Umbilical cord (tissue), 2 donors: ENCODE measurements around the gene EFNA2. TPM values are rescaled to one million over a fixed set of nuclear protein-coding genes. Genes with fewer than 3 reads are reported as not detected.

Experiments used
- DNase-seq: peaks from one replicate; pipeline ENCODE4 v3.0.0-alpha.2; 2015; ENCODE audit warnings: low spot score
- total RNA-seq: library from RNA; depleted of rRNA; stranded (reverse); fragments of >200 nt; gene quantifications from one replicate; pipeline ENCODE4 v1.2.3, GENCODE V29; 2014; ENCODE audit warnings: low replicate concordance; ENCODE audit not compliant: insufficient read depth

Gene EFNA2
- total RNA-seq, 1 donor from 2014 or later, result not detected

DNA sequence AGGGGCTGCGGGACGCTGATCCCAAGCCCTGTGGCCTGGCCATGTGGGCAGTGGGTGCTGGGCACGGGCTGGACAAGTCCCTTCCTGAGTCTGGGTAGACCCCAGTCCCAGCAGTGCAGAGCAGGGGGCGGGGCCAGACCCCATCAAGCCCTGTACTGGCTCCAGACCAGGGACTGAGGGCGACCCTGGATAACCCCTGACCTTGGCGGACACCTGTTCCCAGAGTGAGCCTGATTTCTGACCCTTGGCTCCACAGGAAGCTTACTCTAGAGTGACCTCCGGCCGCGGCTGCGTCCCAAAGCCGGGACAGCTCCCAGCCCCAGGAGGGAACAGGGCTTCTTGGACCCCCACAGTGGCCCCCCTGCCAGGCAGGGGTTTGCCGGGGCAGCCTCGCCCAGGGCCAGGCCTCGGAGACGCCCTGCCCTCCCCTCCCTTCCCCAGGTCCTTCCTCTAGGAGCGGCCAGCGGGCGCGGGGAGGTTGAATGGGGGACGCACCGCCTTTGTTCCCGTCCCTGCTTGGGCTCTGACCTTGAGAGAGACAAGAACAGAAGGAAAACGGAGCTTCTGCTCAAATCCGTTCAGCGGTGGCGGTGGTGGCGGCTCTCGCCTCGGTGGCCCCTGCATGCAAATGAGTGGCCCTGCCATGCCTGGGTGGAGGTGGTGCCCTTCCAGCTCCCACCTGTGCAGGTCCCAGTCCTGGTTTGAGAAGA is 2.3 kb upstream of the EFNA2 start:
- DNase-seq, result no peak

DNA sequence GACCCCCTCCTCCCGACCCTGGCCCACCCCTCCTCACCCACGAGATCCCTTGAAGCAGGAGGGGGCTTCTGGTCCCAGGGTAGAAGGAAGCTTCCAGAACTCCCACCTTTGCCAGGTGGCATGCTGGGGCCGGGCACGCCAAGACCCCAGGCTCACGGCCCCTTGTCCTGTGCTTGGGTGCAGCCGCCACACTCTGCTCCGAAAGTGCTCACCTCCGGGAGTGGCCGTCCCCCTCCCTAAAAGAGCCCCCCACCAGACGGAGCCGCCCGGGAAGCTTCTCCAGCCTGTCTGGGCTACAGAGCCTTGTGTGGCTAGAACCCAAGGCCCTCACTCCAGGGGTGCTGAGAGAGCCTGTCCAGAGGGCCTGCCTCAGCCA is 1.8 kb upstream of the EFNA2 start:
- no peak for DNase-seq

DNA sequence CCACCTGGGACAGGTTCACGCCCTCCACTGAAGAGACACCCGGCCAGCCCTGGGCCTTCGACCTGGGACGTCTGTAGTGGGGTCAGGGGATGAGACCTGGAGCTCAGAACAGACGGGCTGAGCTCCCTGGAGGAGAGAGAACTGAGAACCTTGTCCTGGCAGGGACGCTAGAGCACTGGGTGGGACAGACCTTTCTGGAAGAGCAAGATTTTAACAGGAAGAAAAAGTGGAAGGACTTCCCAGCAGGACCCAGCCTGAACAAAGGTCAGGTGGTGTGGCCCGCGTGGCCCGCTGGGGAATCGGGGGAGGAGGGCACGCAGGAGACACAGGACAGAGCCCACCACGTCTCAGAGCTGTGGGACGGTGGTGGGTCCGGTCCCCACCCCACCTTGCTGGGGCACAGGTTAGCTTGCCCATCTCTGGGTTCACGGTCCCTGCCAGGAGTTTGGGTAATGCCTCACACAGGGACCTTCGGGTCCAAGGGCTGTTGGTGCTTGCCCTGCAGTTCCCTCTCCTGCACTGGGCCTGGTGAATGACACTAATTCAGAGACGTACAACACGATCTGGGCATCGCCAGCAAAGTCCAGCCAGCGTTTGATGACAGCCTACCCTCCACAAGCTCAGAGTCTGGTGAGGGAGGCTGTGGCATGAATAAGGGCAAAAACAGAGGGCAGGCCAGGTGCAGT is 1.2 kb upstream of the EFNA2 start:
- no peak for DNase-seq

DNA sequence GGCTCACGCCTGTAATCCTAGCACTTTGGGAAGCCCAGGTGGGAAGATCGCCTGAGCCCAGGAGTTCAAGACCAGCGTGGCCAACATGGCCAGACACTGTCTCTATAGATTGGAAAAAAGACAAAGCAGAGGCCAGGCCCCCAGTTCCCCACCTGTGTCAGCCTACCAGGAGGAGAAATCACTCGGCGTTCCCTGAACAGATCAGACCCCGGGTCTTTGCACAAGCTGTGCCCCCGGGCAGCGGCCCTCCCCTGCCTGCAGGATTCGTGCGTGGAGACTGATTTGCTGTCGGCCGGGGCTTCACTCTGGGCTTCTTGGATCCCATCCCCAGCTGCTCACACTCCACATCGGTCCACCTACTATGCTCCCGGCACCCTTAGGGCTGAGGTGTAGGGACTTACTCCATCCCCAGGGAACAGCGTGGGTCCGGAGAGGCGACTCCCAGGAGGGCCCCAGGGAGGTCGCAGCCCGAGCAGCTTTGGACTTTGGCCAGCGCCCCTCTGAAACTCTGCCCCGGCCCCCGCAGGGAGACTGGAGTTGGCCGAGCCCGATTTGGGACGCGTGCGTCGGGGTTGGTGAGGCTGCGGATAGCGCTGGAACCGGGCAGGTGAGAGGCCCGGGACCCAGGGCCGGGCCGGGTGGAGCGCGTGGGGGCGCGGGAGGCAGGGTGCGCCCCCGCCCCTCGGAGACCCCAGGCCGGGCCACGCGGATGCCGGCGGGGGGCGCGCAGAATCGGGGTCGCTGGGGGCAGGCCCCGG is 515 bp upstream of the EFNA2 start:
- no peak for DNase-seq

DNA sequence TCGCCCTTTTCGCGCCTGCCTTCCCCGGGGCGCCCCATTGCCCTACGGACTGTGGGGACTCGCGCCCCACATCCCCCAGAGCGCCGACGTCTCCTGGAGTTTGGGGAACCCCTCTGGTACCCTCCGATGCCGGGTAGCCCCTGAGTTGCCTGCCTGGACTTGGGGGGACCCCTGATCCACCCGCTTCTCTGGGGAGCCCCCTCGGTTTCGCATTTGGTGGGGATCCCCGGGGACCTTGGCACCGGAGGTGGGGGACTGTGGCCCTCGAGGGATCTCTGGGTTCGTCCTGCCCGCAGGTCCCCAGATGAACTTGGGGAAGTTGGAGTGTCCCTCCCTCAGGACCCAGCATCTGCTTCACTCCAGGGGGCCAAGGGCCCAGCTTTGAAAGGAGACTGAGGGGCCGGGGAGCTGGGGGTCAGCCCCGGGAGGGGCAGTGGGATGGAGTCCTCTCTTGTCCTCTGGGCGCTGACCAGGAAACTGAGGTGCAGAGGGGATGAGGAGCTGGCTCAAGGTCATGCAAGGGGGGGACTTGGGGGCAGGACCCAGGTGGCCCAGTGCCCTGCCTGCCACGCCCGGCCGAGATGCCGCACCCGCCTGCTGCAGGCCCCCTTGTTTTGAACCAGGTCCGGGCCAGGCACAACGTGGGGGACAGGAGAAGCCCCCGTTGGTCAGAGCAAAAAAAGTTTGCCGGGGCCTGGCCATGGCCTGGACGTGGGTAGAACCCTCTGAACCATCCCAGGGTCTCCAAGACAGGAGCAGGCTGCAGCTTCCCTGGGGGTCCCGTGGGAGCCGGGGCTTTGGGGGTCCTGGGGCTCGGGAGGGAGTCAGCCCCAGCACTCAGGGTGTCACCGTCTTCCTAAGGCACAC is 1.0 kb downstream of the EFNA2 start:
- no peak for DNase-seq

DNA sequence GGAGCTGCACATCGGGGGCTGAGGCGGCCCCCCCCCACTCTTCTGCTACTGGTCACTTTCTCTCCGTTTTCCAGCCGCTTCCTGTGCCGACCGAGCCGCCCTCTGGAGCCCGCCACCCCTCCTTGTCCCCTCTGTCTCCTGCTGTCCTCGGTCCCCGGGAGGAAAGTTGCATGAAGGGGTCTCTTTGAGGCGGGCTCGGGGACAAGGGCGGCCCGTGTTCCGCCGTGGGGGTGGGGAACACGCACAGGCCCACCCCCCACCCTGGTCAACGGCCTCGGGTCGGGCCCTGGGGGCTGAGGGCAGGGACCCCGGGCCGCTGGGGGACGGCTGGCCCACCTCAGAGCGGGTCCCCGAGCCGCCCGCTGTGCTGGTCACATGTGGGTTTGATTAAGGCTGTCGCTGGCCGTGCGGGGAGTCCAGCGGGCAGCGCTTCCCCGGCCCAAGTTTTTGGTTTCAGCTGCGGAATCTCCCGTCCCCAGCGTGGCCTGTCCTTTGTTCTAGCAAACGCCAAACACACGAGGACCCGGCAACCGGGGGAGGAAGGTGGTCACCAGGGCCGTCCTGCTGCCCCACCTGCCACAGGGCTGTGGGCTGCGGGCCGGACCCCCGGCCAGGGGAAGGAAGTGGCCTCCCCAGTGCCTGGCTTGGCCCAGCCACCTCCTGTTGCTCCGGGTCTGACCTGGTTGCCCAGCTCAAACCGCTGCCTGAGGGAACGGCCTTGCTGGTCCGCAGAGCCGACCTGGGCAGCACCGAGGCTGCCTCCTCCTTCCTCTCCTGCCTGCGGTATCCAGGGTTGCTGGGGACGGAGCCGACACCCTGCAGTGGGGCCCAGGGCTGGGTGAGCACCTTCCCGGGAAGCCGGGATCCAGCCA is 1.9 kb downstream of the EFNA2 start:
- DNase-seq, result no peak

DNA sequence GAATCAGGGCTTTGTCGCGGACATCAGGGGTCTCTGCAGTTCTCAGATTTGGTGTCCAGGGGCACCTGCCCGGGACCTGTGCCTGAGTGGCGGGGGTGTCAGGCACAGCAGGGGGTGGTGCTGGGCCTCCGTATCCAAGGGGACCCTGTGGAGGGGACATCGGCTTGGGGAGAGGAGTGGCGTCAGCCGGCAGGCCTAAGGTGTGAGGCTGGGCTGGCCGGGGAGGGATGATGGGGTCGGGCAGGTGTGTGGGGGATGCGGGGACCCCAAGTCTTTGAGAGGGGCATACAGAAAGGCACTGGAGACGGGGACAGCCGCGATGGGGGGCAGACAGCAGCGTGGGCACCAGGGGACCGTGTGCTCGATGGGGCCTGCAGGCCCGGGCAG is 2.5 kb downstream of the EFNA2 start:
- no peak for DNase-seq

DNA sequence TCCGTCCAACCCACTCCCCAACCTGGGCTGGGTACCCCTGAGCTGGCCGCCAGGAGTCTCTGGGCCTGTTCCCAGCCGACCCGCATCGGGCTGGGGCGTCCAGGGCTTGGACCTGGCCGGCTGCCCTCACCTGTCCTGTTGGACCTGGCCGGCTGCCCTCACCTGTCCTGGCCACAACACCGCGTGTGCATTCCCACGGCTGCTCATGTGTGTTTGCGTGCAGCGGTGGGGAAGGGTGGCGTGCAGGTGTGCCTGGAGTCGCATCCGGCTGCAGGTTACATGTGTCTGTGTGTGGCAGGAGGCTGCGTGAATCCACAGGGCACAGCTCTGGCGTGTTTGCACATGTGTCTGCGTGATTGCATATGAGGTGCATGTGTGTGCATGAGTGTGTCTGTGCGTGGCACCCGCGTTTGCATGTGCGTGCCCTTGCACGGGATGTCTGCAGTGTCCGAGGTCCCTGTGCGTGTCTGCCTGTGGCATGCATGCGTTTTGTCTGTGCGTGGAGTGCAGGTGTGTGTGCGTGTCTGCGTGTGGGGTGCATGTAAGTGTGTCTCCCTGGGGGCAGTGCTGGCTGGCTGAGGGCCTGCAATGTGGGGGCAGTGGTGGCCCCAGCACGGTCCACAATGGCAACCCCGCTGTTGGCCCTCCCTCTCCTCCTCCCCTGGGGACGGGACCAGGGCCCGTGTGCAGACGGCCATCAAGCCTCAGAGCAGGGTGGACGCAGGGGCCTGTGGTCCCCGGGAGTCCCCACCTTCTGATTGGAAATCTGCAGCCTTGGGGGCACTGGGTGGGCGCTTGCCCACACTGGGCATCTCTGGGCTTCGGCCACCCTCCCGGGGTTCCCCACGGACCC is 3.4 kb downstream of the EFNA2 start:
- DNase-seq, result no peak

DNA sequence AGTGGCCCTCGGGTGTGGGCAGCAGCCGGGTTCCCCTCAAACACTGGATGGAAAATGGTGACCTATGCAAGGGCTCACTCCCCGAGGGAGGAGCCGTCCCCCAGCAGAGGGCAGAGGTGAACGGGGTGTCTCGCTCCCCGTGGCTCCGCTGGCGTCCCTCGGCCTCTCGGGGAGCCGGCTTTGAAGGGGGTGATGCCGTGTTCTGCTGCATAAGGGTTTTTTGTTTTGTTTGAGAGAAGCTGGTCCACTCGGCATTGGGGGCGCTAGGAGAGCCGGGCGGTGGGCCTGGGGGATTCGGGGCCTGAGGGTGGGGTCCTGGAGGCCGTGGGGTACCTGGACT is 4.0 kb downstream of the EFNA2 start:
- no peak for DNase-seq

DNA sequence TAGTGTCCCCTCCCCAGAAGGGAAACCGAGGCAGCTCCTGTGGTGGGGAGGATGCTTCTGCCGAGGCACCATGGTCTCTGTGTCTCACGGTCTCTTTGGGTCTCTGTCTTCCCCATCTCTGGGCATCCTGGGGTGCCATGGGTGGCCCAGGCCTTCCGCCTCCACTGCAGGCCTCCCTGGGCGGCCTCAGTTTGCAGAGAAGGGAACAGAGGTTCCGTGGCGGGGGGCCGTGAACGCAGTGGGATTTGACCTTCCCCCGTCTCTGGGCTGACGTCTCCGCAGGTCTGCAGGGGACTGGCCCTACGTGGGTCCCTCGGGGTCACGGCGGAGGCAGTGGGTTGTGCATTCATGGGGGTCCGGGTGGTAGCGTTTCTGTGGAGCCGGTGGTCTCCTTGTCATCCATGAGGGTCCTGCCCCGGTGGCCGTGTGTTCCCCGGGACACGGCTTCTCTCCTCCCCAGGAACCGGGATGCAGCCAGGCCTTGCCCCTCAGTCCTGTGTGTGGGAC is 4.6 kb downstream of the EFNA2 start:
- DNase-seq, result no peak

DNA sequence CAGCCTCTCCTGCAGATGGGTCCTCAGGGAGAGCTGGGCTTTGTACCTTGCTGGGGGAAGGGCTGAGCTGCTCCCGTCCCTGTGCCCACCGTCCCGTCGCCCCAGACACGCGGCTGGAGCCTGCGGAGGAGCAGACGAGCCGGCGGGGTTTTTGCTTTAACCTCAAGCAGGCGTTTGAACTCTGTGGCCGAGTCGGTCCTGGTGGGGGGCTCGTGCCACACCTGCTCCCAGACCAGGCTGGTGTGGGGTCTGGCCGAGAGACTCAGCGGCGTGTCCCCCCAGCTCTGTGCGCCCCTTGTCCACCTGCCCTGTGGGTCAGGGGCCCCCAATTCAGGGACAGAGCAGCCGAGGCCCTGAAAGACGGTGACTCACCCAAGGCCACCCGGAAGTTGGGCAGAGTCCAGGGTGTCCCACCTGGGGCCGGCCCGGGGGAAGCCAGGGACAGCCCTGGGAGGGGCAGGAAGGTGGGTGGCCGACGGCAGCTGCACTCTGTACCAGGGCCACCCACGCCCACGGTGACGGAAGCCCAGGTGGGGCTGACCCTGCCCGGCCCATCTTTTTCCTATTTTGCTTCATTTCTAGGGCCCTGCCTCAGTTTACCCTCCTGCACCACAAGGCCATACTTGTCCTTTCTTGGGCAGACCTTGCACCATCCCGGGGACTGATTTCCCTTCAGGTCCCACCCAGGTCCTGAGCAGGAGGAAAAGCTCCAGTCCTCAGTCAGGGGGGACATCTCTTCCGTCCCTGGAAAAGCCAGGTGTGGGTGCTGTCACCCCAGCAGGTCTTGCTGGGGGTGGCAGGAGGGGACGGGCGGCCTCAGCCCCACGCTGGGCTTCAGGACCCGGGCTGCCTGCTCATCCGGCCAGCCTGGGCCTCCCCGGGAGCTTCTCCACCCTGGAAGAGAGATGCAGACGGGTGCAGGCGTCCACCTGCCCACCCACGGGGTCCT is 5.3 kb downstream of the EFNA2 start:
- DNase-seq, result no peak

DNA sequence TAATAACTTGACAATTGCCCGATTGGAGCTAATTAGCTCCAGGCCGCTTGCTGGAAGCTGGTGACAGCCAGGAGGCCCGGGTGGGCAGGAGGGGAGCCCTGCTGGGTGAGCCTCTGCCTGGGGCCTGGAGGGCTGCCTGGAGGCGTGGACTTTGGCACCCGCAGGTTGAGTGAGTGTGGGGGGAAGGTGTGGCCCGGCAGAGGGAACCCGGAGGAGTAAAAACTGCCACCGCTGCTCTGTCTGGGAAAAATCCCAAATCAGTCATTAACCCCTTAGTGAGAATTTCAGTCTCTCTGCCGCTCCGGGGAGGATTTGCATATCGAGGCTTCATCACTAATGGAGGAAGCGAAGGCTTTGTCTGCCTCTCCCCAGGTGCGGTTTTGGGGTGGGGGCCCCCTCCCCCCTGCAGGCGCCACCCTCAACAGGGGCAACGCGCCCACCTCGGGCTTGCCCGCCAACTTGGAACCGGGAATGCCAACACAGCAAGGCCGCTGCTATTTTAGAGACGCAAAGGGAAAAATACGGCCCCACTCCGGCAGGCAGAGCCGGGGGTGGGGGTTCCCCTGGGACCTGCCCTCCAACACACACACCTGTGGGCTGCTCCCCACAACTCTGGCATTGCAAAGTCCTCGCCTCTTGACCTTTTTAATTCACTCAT is 6.2 kb downstream of the EFNA2 start:
- no peak for DNase-seq

DNA sequence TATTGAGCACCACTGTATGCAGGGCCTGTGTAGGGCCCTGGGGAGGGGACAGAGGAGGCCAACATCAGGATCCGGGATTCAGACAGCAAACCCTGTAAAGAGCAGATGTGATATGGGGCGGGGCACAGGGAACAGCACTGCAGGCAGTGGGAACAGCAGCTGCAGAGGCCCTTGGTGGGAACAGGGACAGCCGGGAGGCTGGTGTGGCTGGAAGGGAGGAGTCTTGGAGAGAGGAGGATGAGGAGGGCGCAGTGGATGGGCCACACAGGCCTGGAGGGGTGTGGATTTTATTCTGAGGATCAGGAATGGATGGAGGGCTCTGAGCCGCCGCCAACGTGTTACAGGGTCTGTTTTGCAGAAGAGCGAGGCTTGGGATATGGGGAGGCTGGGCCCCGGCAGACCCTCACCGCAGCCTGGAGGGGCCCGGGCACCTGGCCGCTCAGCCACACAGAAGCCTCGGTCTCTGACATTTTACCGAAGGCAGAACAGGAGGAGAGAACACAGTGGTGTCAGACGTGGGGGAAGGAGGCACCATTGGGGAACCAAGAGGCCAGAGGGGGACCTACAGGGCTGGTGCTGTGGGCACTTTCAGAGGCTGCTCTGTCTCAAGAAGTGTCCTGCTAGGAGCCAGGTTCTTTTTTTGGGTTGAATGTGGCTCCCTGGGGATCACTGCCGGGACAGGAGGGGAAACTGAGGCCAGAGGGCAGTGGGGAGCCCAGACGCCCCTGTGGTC is 6.9 kb downstream of the EFNA2 start:
- no peak for DNase-seq

DNA sequence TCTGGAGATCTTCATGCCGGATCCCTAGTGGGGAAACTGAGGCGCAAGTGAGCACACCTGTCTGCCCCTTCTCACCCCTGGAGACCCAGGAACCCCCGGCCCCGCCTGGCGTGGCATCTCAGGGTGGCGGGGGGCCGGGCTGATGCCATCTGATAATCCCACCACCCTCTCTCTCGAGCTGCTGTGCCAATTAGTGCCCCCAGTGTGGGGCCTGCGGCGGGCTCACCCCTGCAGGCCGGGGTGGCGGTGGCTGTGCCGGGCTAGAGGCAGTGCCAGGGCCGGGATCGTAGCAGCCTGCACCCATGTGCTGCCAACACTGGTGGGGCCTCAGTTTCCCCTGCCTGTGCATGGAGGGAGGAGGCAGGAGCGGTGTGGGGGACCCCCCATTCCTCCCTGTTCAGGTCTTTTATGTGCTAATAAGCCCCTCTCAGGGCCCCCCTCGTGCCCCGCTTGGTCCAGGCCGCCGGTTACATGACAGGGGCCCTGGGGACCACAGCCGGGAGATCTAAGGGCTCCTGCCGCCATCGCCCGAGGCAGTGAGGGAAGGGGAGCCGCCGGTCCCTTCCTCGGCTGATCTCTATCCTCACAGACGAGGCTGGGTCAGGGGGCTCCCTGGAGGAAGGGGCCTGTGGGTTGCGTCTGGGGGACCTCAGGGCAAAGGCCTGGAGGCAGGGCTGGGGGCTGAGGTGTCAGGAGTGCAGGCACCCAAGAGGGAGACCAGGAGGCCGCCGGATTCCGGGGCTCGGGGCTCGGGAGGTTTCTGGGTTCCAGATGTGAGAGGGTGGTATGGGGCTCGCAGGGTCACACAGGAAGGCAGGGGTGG is 8.3 kb downstream of the EFNA2 start:
- no peak for DNase-seq

DNA sequence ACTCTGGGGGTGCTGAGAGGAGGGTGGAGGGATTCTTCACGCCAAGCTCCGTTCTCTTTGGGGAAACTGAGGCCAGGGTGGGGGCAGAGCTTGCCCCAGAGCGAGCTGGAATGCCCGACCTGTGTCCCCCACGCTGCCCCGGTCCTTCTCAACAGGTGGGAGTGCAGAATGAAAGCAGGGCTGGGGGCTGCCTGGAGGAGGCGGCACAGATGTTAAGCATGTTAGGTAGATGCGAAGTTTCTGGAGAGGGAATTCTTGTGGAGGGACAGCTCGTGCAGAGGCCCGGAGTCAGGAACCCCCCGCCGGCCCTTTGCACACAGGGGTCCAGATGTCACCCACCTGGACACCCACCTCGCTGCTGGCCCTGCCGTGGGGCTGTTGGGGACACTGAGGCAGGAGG is 9.0 kb downstream of the EFNA2 start:
- no peak for DNase-seq

DNA sequence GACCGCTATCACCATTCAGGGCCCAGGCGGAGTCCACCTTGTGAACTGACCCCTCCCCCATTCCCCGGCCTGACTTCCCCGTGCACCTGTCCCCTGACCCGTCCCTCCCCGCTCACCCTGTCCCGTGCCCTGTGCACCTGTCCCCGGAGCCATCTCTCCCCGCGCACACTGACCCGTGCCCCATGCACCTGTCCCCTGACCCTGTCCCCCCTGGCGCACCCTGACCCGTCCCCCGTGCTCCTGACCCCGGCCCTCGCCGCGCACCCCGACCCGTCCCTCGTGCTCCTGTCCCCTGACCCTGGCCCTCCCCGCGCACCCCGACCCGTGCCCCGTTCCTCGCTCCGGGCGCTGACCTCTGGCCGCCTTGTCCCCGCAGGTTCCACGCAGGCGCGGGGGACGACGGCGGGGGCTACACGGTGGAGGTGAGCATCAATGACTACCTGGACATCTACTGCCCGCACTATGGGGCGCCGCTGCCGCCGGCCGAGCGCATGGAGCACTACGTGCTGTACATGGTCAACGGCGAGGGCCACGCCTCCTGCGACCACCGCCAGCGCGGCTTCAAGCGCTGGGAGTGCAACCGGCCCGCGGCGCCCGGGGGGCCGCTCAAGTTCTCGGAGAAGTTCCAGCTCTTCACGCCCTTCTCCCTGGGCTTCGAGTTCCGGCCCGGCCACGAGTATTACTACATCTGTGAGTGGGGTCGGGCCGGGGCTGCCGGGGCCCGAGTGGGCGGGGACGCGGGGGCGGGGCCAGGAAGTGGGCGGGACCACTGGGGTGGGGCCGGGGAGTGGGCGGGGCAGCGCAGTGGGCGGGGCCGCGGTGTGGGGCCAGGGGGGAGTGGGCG is 9.7 kb downstream of the EFNA2 start:
- DNase-seq, result no peak
